GM19468 (cell line): ENCODE results near the gene UCK2.

ENCODE experiments used
- ATAC-seq: cut with Tn5 transposase; IDR thresholded peaks from one replicate; pipeline ENCODE4 v1.9.1; 2021; ENCODE audit warnings: mild to moderate bottlenecking, moderate library complexity, moderate number of reproducible peaks; ENCODE audit not compliant: unreplicated experiment; ENCODE audit errors: extremely low read depth

UCK2 gene

GRCh38 chr1:165875604-165876003, 48.2 kb downstream of the UCK2 start:
- no peak for ATAC-seq

GRCh38 chr1:165876121-165876520, 48.7 kb downstream of the UCK2 start:
- peak; percentile 20 for ATAC-seq

GRCh38 chr1:165877411-165877810, 50.0 kb downstream of the UCK2 start:
- no peak for ATAC-seq

- ATAC-seq: peak; percentile 43
These were observed 50.6 kb downstream of the UCK2 start for GRCh38 chr1:165877940-165878556.

- no peak for ATAC-seq
These were observed 52.5 kb downstream of the UCK2 start for GRCh38 chr1:165879946-165880345.

- no peak for ATAC-seq
These were observed 53.6 kb downstream of the UCK2 start for GRCh38 chr1:165880993-165881392.

GRCh38 chr1:165882168-165882837, 54.9 kb downstream of the UCK2 start:
- no peak for ATAC-seq

GRCh38 chr1:165883056-165883455, 55.6 kb downstream of the UCK2 start:
- ATAC-seq: no peak

- ATAC-seq: no peak
These were observed 56.7 kb downstream of the UCK2 start for GRCh38 chr1:165884009-165884689.

GRCh38 chr1:165884690-165885304, 57.4 kb downstream of the UCK2 start:
- no peak for ATAC-seq

- ATAC-seq: no peak
These were observed 57.9 kb downstream of the UCK2 start for GRCh38 chr1:165885305-165885694.

- ATAC-seq: no peak
These were observed 58.8 kb downstream of the UCK2 start for GRCh38 chr1:165886193-165886592.

- ATAC-seq: no peak
These were observed 59.6 kb downstream of the UCK2 start for GRCh38 chr1:165886983-165887382.

- no peak for ATAC-seq
These were observed 60.6 kb downstream of the UCK2 start for GRCh38 chr1:165887877-165888551.

- no peak for ATAC-seq
These were observed 61.1 kb downstream of the UCK2 start for GRCh38 chr1:165888552-165888920.

GRCh38 chr1:165890684-165891083, 63.3 kb downstream of the UCK2 start:
- ATAC-seq: no peak

- no peak for ATAC-seq
These were observed 63.9 kb downstream of the UCK2 start for GRCh38 chr1:165891111-165891860.

GRCh38 chr1:165892935-165893334, 65.5 kb downstream of the UCK2 start:
- no peak for ATAC-seq

GRCh38 chr1:165893507-165893906, 66.1 kb downstream of the UCK2 start:
- ATAC-seq: no peak

GRCh38 chr1:165894591-165894990, 67.2 kb downstream of the UCK2 start:
- ATAC-seq: no peak
